HG03064 (cell line): ENCODE data around the gene TMBIM1.

Experiments
- ATAC-seq: cut with Tn5 transposase; IDR thresholded peaks from one replicate; pipeline ENCODE4 v1.9.1; 2021; ENCODE audit warnings: low read depth; ENCODE audit not compliant: unreplicated experiment

TMBIM1 gene

DNA sequence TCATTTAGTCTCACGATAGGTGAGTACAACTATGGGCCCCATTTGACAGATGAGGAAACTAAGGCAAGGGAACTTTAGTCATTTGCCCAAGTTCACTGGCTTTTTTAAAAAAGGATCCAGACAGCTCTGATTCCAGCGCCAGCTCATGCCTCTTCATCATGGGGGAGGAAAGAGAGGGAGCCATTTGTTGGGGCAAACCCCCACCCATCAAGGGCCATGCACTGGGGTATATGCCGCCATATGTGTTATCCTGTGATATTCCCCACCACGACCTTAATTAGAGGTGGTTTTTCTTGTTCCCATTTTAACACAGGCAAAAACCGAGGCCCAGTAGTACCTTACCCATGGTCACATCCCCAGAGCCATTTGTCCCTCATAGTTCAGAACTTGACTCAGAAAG is 32.1 kb downstream of the TMBIM1 start:
- ATAC-seq: no peak

DNA sequence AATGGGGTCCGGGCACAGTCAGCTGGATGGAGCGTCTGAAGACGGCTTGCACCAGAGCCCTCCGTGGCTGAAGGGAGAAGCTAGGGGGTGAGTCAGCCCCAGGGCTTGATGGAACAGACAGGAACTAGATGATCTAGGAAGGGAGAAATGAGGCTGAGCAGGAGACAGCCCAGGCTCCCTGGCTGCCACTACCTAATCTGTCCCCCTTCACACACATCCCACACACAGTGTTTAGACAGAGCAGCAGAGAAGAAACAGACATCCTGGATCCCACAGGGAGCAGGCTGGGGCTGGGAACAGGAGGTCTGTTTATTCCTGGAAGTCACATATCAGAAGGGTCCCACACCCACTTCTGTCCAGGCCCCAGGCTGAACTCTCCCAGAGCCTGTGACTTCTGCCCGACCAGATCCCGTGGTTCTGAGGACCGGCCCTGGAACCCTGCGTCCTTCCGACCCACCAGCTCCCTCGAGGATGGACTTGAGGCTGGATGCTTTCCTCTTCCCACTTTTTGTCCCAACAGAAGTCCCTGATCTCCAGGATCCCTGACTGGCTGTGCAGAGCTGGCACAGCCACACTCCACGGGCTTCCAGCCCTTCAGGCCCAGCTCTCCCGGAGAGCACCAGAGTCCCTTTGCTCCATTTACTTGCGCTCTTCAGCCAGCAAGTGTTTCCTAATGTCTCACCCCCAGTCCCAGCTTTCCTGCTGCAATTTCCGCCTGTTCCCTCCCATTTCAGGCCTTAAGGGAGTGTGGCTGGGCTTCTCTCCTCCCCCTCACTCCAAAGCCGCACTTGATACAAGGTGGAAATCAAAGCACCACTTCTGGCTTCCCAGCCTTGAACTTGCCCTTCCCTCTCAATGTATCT is 33.0 kb downstream of the TMBIM1 start:
- ATAC-seq: no peak

DNA sequence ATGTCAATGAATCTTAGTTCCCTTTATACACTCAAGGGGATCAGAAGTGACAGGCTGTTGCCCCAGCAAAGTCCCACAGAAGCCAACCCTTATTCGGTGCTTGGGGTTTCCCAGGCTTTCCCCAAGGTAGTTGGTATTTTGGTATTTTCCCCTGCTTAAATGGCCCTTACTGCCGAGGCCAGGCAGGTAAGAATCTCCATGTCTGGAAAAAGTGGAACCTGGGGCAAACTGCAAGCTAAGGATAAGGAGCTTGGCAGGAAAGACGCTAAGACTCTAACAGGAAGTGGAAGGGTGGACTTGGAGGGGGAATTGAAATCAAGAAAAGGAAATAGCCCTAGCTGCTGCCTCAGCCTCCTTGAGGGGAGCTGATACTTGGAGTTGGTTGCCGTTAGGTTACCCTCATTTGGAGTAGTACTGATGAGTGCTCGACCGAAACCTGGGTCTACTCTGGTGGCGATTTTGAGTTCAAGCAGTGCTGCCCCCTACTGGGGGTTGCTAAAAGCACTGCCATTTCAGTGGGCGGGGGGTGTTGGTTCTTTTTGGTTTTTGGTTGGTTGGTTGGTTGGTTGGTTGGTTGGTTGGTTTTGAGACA is 34.8 kb downstream of the TMBIM1 start:
- ATAC-seq: peak; percentile 66

DNA sequence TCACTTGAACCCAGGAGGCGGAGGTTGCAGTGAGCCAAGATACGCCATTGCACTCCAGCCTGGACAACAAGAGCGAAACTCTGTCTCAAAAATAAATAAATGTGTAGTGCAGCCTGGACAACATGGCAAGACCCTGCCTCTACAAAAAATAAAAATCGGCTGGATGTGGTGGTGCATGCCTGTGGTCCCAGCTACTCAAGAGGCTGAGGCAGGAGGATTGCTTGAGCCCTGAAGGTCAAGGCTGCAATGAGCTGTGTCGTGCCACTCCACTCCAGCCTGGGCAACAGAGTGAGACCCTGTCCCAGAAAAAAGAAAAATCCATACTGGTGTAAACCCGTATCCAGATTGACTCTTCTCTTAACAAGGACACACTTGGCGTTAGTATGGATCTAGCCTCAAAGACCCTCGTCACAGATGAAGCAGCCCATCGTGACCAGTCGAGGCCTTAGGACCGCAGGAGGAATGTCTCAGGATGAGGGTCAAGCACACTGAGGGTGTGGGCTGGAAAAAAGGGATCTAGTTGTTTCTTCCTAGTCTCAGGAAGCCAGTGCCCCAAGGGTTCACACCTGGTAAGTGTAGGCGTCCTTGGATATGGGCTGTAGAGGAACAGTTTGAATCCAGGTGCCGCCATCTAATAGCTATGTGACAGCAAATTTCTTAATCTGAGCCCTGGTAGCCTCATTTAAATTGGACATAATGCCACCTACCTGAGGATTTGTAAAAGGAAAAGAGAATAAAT is 35.5 kb downstream of the TMBIM1 start:
- ATAC-seq: no peak

DNA sequence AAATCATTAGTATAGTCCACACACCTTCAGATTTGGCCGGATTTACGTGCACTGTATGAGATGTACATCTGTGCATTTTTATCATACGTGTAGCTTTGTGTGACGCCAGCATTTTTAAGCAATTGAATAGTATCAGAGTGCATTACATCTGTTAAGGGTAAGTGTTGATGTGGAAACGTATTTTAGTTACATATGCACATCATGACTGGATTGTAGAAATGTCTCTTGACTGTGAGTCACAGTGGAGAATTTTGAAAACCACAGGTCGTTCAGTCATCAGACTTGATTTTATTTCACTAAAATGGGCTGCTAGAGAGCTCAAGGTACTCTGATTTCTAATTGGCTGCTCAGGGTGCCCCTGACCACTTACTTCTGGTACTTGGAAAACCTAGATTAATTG is 36.9 kb downstream of the TMBIM1 start:
- ATAC-seq: no peak

DNA sequence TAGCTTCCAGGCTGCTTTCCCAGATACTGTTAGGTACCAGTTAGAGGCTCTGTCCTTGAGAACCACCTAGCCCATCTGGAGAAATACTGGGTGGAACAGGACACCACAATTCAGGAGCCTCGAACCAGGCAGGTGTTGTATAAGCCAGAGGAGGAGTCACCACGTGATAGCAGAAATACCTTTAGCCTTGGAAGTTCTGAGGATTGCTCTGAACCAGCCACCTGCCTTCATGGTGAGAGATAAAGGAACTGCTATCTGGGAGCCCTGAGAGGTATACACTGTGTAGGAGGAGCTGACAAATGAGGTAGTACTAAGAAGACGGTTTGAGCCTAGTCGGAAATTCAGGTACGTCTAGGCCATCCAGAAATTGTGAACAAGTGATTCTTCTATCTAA is 39.1 kb downstream of the TMBIM1 start:
- ATAC-seq: no peak

DNA sequence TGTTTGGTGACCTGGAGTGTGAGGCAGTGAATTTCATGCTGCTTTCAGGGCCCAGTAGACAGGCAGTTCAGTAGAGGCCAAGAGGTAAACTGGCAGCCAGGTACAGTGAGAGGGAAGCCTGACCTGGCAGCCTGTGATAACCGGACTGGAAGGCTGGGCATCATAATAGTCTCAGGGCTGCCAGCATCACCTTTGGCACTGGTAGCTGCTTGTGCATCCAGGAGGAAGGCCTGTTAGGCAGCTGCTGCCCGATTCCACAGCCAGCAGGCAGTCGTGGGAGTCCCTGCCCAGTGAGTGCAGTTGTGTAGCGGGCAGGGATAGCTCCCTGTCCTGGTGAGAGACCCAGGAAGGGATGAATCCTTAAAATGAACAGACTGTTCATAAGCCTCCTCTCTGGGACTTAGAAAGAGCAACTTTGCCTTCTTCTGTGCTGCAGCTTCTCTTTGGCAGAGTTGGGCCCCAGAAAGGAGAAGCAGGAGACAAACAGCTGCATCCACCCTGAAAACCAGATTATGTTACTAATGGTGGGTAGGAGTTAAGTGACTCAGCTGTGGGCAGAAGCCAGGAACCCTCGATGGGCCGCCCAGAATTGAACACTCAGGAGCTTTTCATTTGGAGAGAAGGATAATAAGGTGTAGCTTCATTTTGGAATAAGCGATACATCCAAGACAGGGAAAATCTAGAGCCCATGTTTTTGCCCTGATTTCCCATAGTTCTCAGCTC is 39.6 kb downstream of the TMBIM1 start:
- ATAC-seq: no peak

DNA sequence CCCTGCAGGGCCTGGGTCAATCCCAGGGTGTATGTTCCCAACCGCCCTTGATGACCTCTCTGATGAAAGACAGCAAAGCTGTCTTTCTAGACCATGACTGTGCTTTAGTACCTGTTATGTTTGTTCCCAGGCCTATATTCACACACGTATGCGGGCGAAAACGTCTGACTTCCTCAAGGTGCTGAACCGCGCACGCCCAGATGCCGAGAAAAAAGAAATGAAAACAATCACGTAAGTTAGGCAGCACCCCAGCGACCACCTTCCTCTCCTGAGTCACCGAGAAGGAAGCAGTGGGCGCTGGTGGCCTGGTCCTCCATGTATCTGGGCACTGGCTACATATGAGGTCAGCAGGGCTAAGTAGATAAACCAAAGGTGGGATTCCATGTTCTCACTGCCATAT is 42.6 kb downstream of the TMBIM1 start:
- ATAC-seq: no peak

DNA sequence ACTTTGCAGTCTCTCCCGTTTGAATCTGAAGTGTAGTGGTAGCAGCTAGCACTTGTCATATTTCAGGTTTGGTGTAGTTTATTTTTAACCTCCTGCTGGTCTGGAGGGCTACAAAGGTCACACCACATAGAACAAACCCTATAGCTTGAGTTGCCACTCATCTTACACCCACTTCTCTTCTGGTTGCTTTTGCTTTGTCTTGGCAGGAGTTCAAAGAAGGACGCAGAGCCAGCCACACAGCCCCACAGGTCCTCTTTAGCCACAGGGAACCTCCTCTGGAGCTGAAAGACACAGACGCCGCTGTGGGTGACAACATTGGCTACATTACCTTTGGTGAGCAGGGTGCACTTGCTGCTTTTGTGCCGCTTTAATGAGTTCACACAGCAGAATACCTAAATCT is 47.1 kb downstream of the TMBIM1 start:
- ATAC-seq: no peak

DNA sequence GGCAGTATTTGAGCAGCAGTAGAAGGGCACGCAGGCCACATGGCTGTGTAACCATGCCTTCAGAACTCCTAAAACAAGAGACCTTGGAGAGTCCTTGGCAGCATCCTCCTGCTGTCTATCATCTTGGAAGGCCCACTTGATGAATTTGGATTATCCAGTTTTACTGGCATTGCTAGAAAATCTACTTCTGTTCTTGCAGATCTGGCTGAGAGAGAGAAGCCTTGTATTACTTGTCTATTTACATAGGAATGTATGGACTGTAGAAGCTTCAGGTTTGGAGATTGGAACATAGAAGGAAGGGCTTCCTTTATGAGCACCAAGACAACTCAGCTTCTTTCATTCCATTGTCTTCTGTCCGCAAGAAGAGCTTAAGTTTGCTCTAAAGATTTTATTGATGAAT is 47.6 kb downstream of the TMBIM1 start:
- no peak for ATAC-seq

DNA sequence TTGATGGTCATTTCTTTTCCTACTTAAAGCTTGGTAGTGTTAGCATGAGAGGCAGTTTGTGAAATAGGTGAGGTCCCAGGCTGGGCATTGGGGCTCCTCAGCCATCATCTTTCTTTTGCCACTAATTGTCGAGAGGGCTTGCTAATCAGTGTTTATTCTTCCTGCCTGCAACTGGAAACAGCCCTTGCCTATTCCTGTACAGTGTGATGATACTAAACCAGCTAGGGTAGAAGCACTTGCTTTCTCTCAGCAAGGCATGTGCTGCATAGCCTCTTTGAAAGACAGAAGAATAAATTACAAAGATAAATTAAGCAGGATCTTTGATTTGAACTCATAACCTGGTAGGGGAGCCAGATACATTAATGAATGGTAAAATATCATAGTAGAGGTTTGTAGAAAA is 48.1 kb downstream of the TMBIM1 start:
- ATAC-seq: no peak

DNA sequence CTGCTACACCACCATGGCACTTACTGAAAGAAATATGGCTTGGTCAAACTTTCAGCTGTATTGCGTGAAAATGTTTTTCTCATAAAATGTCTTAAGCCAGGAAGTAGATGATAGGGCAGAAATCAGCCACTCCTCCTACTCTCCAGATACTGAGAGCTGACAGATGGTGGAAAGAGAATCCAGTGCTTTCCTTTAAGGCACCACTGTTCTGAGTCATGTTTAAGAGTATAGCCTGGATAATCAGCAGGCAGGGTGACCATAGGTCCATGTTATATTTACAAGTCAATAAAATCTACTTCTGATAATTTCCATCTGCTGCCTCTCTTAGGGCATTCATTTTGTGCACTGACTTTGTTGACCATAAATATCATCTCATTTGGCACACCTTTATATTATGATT is 53.4 kb downstream of the TMBIM1 start:
- ATAC-seq: no peak

DNA sequence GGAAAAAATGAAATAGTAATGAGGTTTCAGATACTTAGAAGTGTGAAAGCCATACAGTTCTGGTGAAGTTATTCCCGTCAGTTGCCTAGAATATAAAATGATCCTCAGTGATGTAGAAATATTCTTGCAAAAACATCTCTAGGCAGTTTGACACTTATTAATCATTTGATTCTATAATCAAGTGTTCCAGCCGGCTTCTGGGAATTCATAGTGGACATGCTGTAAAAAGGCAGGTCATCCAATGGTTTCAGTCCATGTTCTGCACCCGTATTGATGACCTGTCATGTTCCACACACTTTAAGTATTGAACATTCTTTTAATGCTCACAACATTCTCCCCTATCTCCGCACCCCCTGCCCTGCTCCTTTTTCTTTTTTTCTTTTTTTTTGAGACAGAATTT is 55.5 kb downstream of the TMBIM1 start:
- no peak for ATAC-seq

DNA sequence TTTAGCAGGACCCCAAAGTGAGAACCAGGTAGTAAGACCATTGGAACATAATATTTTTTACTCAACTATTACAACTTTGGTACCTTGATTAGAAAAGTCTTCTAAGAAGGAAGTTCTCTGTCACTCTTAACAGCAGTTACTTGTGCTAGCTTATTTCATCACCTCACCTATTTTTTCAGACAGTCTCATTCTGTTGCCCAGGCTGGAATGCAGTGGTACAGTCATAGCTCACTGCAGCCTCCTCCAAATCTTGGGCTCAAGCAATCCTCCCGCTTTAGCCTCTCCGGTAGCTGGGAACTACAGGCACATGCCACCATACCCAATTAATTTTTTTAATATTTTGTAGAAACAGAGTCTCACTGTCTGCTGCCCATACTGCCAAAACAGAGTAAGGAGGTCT is 57.3 kb downstream of the TMBIM1 start:
- ATAC-seq: no peak

DNA sequence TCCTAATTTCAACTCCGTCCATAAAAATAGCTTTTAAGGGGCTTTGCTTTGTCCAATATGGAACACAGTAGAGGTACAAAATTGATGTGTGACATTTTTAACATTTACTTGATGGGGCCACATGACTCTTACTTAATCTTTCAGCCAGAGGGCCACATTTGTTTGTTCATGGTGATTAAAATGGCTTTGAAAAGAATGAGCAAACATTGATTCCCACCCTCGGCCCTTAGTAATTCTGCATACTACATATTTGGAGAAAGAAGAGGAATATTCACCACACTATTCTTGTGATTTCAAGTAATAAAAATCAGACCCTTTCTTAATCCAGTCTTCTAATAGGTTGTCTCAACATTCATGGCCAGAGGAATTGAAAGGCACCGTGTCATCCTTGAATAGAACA is 57.8 kb downstream of the TMBIM1 start:
- ATAC-seq: no peak

DNA sequence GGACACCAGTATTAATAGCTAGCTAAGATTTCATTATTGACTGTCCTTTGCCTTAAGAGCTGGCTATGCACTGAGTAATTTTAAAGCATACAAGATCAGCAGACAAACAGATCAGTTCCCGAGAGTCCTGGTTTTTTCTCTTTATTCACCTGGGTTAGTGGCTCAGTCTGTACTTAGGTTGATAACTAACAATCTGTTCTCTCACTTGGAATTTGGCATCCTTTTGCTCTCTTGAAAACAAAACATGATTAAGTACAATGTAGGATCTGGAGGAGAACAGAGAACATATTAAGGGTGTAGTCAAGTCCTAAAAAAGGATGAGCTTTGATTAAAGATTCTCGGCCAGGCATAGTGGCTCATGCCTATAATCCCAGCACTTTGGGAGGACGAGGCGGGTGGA is 58.8 kb downstream of the TMBIM1 start:
- ATAC-seq: no peak

DNA sequence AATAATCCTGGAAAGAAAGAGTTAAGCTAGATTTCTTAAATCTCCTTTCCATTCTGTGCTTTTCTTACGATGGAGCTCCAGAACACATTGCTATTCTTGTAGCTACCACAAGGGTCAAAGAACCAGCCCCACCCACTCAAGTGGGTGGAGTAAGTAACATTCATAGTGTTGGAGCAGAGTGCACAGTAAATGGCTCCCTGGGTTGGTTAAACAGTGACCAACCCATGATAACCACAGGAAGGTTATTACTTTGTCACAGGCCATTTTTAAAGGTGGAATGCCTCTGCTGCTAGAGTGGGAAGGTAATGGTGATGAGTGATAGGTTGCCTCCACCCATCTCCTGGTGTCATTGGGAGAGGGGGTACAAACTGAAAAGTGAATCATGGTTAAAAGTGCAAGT is 61.4 kb downstream of the TMBIM1 start:
- peak; percentile 40 for ATAC-seq

DNA sequence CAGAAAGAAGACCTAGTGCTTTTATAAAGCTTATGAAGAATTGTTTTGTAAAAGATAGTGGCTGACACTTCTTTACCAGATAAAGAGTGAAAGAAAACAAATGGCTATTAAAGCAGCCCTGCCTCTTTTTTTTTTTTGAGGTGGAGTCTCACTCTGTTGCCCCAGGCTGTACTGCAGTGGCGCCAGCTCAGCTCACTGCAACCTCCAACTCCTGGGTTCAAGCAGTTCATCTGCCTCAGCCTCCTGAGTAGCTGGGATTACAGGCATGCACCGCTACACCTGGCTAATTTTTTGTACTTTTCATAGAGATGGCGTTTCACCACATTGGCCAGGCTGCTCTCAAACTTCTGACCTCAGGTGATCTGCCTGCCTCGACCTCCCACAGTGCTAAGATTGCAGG is 62.5 kb downstream of the TMBIM1 start:
- ATAC-seq: no peak

DNA sequence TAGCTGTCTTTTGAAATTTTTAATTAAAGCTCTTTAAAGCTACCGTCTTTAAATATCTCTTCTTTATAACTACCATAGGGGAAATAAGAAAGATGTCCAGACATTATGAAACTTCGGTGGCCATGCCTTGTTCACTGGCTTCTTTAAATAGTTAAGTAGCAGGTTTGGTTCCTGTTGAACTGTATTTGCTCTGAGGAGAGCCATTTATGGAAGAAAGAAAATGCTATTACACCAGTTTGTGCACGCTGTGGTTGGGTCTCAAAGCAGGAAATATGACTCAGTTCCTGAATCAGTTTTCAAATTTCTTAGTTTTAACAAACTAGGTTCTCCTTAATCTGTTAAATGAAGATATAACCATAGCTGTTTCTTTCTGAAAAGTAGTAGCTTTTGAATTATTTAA is 63.1 kb downstream of the TMBIM1 start:
- peak; percentile 85 for ATAC-seq

DNA sequence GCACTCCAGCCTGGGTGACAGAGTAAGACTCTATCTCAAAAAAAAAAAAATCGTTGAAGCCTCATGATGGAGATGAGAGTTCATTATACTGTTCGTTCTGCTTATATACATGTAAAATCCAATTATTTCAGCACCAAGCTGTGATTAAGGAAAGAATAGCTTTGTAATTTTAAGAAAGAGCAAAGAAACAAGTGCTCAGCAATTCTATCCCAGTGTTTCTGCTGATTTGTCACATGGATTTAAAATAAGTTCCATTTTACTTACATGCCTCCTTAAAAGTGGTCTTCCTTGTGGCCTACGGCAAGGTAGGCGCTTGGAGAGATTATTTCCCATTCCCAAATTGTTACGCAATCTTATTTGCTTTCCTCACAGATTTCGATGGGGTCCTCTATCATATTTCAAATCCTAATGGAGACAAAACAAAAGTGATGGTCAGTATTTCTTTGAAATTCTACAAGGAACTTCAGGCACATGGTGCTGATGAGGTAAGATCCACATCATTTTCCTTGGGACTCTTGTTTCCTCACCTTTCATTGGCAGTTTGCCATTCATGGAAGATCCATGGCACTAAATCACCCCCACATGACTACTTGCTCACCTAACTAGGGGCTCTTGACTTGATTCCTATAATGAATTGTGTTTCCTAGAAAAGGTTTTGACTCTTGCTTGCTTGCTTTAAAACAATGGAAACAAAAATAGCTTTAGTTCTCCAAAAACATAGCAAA is 63.8 kb downstream of the TMBIM1 start:
- no peak for ATAC-seq
